Stimulated activated CD8-positive, alpha-beta memory T cell treated with anti-CD3 and anti-CD28 coated beads, Interleukin-15, amount 100 ng/mL, for 48 hours (primary cell): ENCODE measurements around the gene CR2.
"Not testable (repeated sequence)": the region's sequence is repeated elsewhere in the genome, so short reads cannot be mapped to it uniquely, and the experiment has no call there.

ENCODE experiments used
- DNase-seq, 2 donors: peaks; one replicate each; pipeline ENCODE4 v3.0.0-alpha.2; 2020; ENCODE audit warnings: low read depth in 2 of 2

CR2 gene

GRCh38 chr1:207444514-207445217, 9.5 kb upstream of the CR2 start:
- no peak for DNase-seq

GRCh38 chr1:207453710-207454045, 450 bp upstream of the CR2 start:
- no peak for DNase-seq

- DNase-seq: no peak
Measured at GRCh38 chr1:207455183-207455754, 1.1 kb downstream of the CR2 start.

GRCh38 chr1:207458414-207458813, 4.3 kb downstream of the CR2 start:
- DNase-seq: no peak

- DNase-seq: no peak
Measured at GRCh38 chr1:207459008-207459407, 4.9 kb downstream of the CR2 start.

- no peak for DNase-seq
Measured at GRCh38 chr1:207461649-207462048, 7.5 kb downstream of the CR2 start.

DNA sequence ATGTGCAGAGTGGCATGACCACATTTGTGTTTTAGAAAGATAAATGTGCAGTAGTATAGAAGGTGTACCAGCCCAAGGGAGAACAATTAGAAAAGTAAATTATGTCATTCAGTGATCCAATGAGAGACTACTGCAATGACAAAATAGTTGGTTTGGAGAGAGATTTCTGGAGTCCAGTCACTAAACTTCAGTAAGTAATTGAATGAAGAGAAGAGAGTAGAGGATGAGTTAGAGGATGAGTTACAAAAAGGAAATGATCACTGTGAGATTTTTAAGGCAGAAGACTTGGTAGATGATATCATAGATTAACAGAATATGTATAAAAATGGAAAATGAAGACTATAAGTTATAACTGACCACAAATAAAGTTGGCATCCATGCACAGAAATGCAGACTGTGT, 8.4 kb downstream of the CR2 start:
- DNase-seq: no peak

- DNase-seq: no peak
Measured at GRCh38 chr1:207463021-207463420, 8.9 kb downstream of the CR2 start.

DNA sequence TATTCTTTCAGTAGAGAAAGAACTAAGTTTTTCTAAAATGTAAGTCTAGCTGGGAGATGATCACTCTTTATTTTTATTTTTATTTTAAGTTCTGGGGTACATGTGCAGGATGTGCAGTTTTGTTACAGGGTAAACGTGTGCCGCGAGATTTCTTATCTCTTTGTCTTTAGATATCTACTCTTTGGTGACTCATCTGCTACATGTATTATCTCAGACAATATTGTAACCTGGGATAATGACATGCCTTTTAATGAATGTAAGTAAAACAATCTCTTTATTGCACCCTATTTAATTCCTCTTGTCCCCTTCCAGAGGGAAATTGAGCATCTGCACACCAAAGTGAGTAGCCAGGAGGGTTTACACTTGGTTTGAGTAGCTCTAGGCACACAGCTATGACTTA, 9.4 kb downstream of the CR2 start:
- DNase-seq: no peak

DNA sequence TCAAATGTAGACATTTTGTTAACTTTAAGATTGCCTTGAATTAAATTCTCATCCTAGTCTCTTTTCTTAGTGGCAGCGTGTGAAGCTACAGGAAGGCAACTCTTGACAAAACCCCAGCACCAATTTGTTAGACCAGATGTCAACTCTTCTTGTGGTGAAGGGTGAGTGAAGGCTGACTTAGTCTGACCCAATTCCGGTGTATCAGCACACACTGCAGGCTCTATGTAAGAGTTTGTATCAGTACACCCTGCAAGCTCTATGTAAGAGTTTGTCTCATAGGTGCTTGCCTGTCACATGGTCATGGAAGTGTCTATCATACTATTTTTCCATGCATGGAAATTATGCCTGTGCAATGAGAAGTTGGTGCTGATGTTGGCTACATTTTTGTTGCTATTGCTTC, 16.8 kb downstream of the CR2 start:
- DNase-seq: no peak

DNA sequence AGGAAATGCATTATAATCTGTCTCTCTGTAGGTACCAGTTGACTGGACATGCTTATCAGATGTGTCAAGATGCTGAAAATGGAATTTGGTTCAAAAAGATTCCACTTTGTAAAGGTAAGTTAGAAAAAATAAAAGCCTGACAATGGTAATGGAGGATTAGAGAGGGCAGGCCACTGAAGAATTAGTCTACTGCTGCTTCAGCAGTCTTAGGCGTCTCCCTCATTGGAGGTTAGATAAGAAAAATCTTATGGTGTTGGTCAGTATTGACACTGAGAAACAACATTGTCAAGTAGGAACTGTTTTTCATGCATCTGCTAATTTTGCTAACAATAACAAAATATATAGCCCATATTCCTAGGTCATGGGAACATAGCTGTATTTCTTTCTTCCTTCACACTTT, 20.1 kb downstream of the CR2 start:
- DNase-seq: no peak

- no peak for DNase-seq
Measured at GRCh38 chr1:207486198-207486597, 32.1 kb downstream of the CR2 start.

GRCh38 chr1:207487636-207488035, 33.5 kb downstream of the CR2 start:
- no peak for DNase-seq

DNA sequence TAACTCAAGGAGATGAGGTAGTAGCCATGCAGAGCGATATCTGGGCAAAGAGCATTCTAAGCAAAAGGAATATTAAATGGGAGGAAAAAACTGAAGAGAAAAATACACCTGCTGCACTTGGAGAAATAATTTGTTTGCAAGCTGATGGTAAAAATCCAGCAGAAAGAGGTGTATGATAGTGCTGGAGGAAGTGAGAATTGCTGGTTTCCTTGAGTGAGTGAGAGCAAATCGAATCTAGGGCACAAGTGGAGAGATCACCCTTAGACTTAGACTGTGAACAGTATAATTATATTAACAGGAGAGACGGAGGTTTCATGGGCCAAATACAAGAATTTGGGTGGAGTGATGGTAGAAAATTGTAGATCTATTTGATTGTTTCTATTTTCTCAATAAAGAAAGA, 39.1 kb downstream of the CR2 start:
- DNase-seq: no peak

DNA sequence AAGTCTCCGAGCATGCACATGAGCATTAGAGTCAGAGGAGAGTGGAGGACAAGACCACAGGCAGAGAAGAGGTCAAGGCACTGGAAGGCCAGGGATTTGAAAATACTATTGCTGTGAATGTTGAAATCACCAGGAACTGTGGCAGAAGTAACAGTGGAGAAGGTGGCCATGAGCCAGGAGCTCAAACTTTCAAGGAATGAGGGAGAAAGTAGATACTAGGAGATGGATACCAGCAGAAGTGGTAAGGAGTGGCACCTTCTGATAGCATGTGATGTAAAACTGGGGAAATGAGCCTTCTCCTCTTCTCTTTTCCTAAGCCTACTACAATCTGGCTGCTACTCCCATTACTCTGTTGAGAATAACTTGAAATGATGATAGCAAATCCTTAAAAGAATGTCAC, 40.0 kb downstream of the CR2 start:
- DNase-seq: no peak

DNA sequence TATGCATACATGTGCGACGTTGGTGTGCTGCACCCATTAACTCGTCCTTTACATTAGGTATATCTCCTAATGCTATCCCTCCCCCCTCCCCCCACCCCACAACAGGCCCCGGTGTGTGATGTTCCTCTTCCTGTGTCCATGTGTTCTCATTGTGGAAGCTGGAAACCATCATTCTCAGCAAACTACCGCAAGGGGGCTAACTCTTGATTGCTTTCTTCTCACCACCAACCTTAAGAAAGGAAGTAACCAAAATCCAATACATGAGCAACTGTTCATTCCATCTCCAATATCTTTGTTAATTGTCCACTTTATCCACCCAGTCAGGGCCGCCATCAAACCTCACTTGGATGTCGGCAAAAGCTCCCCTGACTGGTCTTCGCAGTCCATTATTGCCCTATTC, 41.2 kb downstream of the CR2 start:
- not testable (repeated sequence) for DNase-seq

DNA sequence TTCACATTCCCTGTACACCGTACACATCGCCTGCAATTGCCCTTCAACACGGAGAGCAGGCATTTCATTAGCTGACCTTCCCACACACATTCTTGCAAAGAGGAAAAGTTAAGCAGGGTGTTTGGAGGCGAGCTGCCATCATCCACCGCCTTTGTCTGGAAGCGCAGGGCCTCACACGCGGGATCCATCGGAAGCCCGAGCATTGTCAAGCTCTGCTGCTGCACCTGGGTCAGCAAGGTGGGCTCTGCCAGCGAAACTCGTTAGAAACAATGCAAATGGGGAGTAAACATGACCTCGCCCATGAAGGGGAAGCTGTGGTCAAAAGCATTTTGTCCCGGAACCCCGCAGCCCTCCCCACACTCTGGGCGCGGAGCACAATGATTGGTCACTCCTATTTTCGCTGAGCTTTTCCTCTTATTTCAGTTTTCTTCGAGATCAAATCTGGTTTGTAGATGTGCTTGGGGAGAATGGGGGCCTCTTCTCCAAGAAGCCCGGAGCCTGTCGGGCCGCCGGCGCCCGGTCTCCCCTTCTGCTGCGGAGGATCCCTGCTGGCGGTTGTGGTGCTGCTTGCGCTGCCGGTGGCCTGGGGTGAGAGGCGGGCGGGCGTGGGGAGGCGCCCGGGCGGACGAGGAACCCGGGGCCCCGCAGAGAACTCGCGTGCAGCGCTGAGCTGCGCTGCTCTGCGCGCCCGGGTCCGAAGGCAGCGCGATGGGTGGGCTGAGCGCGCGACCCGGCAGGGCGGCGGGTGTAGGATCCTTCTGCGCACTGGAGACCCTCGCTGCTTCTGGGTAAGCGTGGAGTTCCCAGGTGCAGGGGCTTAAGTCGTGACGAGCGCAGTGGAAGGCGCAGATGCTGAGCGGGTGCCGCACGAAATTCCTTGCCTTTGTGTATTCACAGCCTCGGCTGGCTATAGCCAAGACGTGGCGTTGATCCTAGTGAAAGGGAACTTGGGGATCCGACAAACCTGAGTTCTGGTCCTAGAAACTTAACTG, 42.0 kb downstream of the CR2 start, which contains the start of gene CR1:
Gene CR1 (plus strand): TSS at position 357 of the 992 bp plus-strand sequence. CDS start 111 bp downstream, at position 468.
- DNase-seq: peak in 1 of 2 donors; percentile 11

GRCh38 chr1:207497941-207498340, 43.8 kb downstream of the CR2 start:
- DNase-seq: no peak

DNA sequence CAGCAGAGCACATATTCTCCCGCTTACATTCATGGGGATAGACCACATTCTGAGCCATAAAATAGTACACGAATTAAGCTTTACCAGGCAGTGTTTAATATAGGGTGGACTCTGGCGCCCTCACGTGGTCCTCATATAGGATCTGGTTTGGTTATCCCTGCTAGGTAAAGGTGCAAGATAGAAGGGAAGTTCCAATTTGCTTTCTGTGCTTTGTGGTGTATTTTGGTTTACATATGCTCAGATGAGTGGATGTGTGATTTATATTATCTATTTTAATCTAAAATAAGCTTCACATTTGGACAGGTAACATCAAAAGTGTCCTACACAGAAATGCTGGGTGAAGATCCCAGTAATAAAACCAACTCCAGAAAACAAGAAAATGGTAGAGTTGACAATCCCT, 45.4 kb downstream of the CR2 start:
- peak in 1 of 2 donors; percentile 40 for DNase-seq

GRCh38 chr1:207500306-207500705, 46.2 kb downstream of the CR2 start:
- no peak for DNase-seq

- DNase-seq: no peak
Measured at GRCh38 chr1:207501071-207501470, 46.9 kb downstream of the CR2 start.

- no peak for DNase-seq
Measured at GRCh38 chr1:207502726-207503125, 48.6 kb downstream of the CR2 start.

GRCh38 chr1:207503950-207504349, 49.8 kb downstream of the CR2 start:
- no peak for DNase-seq
